Pancreas (tissue), 10 donors: Measurements from ENCODE around the gene ARL6IP4. TPM values are rescaled to one million over a fixed set of nuclear protein-coding genes. Genes with fewer than 3 reads are reported as not detected.

Source experiments
- ATAC-seq, 4 donors: fragments of 200-7000 bp; cut with Tn5 transposase; one replicate each; pipeline versions ENCODE4 v1.8.0 to v1.9.1; 2020; ENCODE audit warnings: mild to moderate bottlenecking in 4 of 4, moderate library complexity in 4 of 4
- DNase-seq, 6 donors: peaks; one replicate each; pipeline ENCODE4 v3.0.0-alpha.2; 2020
- FAIRE-seq: peaks from 2 replicates; lab custom pipeline; 2012; peaks lifted over from hg19 to GRCh38; lab: Jason Lieb, UNC
- H3K27ac ChIP-seq, 4 donors: fragments of 200-600 bp; sonication (generic); 1 replicate in 3 of 4; 2 replicates in 1 of 4; pipeline versions ENCODE4 v1.5.0 to v1.8.0; 2020
- H3K27me3 ChIP-seq, 4 donors: fragments of 200-600 bp; one replicate each; pipeline ENCODE4 v1.8.0; 2021
- H3K36me3 ChIP-seq, 3 donors: fragments of 200-600 bp; sonication (generic) in 1 of 3; one replicate each; pipeline versions ENCODE4 v1.5.0 to v1.8.0; 2020 to 2021
- H3K4me1 ChIP-seq, 3 donors: fragments of 200-600 bp; one replicate each; pipeline ENCODE4 v1.8.0; 2021
- H3K4me3 ChIP-seq, 4 donors: fragments of 200-600 bp; sonication (generic) in 2 of 4; one replicate each; pipeline versions ENCODE4 v1.5.0 to v1.8.0; 2020 to 2021
- H3K9me3 ChIP-seq, 4 donors: fragments of 200-600 bp; one replicate each; pipeline ENCODE4 v1.8.0; 2021
- CTCF ChIP-seq, 4 donors: fragments of 200-600 bp; sonication (generic) in 3 of 4; IDR thresholded peaks; one replicate each; pipeline versions ENCODE4 v1.5.0 to v1.8.0; 2021; ENCODE audit warnings: antibody characterized with exemption in 4 of 4
- WGBS, 2 donors: extraction: QIAGEN DNeasy Blood & Tissue Kit; methylation state at CpG; one replicate each; pipeline ENCODE4 v1.1.7; 2013; 5-methylcytosine and 5-hydroxymethylcytosine counted together
- intact Hi-C, 3 donors: fragments of 100-400 bp; cut with DNase I; formaldehyde crosslinking; loops; one replicate each; pipeline versions ENCODE4 v1.11.1 to v1.14.2; 2022
- polyA plus RNA-seq, 2 donors: library from polyadenylated mRNA; stranded (reverse); fragments of 200-250 nt; gene quantifications; one replicate each; pipeline ENCODE4 v1.2.3, GENCODE V29; 2013
- total RNA-seq, 6 donors: library from RNA; stranded (reverse); fragmentation: NEBNext Ultra II Directional in 4 of 6; extraction: Animal tissue kit (Norgen Biotek cat#: 25700) in 4 of 6; gene quantifications; one replicate each; pipeline versions ENCODE4 v1.2.1 to v1.2.4, GENCODE V29; 2021 to 2023
- donor health status: healthy with polysubstance abuse.
- donor health status: DM: no; HTN: no; CAD: no; lungs with moderate emphysema.
- donor health status: DM: no; HTN: no; CAD: no.
- donor health status: control.
- donor health status: control.
- donor health status: Bipolar disorder and iron deficiency.
- donor health status: DM: yes; HTN: yes; CAD: no.
- donor health status: DM: no; HTN: no; CAD: no.
- donor health status: DM: no; HTN: no; CAD: no.
- donor health status: DM: yes; HTN: yes; CAD: no.

The ARL6IP4 gene
- total RNA-seq (100 to 1,000 TPM in 4 of 6 donors, 10 to 100 TPM in 2; 85.3 to 129 (median 101) TPM), polyA plus RNA-seq (100 to 1,000 TPM; 281 to 296 TPM)

- Histone ChIP-seq H3K27ac (peak within 1 kb of the TSS; percentile 68 to 82 (median 76)), H3K36me3 (no peaks in the 10 kb centered on the region), H3K27me3 (no peaks in the 10 kb centered on the region), H3K9me3 (no peaks in the 10 kb centered on the region), H3K4me1 (peaks cover 18 to 64% (median 32%) of the 10 kb centered on the region in 3 donors), H3K4me3 (peak within 1 kb of the TSS; percentile 97 to 99 (median 98))
- FAIRE-seq (no peak), ATAC-seq (peak; percentile 76 to 83 (median 80)), DNase-seq (peak in 5 of 6 donors; percentile 46 to 90 (median 68))
- WGBS, 2 donors = 0% methylated on average over 78 to 96 of the region's 96 CpGs
- intact Hi-C loops = loop anchor here in 1 of 3 donors (10.0 kb wide), 1 partner anchor 254 kb away; the partner anchor contains the start of genes MPHOSPH9 and MTRFR
- TF ChIP-seq CTCF (IDR thresholded peaks at IDR 0.05) = no peak
Measured at GRCh38 chr12:122980183-122981035, at the start of gene ARL6IP4. Gene ARL6IP4 (plus strand): TSS chr12:122980681. CDS start chr12:122981140, 459 bp downstream.

- no peak for DNase-seq
- FAIRE-seq = no peak
- H3K36me3 ChIP-seq = no peaks in the 10 kb centered on the region
- WGBS, 2 donors = 96% methylated on average over 8 of the region's 8 CpGs
- H3K4me3 ChIP-seq = no peak overlapping the region
- no peak for TF ChIP-seq CTCF (IDR thresholded peaks at IDR 0.05)
- no peaks in the 10 kb centered on the region for H3K27me3 ChIP-seq
- ATAC-seq = no peak
- intact Hi-C loops = no loop called here
- no peaks in the 10 kb centered on the region for H3K9me3 ChIP-seq
- no peak overlapping the region for H3K27ac ChIP-seq
- H3K4me1 ChIP-seq = no peaks in the 10 kb centered on the region
Measured at GRCh38 chr12:122932207-122932606, 48.3 kb upstream of the ARL6IP4 start.

GRCh38 chr12:122934722-122935121 lies 45.8 kb upstream of the ARL6IP4 start:
- TF ChIP-seq CTCF (IDR thresholded peaks at IDR 0.05) = no peak
- FAIRE-seq = no peak
- no peaks in the 10 kb centered on the region for H3K4me1 ChIP-seq
- ATAC-seq = no peak
- no peaks in the 10 kb centered on the region for H3K9me3 ChIP-seq
- H3K27ac ChIP-seq = no peak overlapping the region
- no peak for DNase-seq
- H3K27me3 ChIP-seq = no peaks in the 10 kb centered on the region
- no peak overlapping the region for H3K4me3 ChIP-seq
- H3K36me3 ChIP-seq = no peaks in the 10 kb centered on the region
- intact Hi-C loops = no loop called here
- WGBS, 2 donors = 66 to 69% methylated on average over 3 of the region's 3 CpGs

- TF ChIP-seq CTCF (IDR thresholded peaks at IDR 0.05) = no peak
- no peaks in the 10 kb centered on the region for H3K36me3 ChIP-seq
- FAIRE-seq (no peak), ATAC-seq (no peak), DNase-seq (no peak)
- intact Hi-C loops = no loop called here
- no peaks in the 10 kb centered on the region for H3K27me3 ChIP-seq
- 94% methylated on average over 8 of the region's 8 CpGs for WGBS, 2 donors
- no peaks in the 10 kb centered on the region for H3K4me1 ChIP-seq
- no peaks in the 10 kb centered on the region for H3K9me3 ChIP-seq
- no peak overlapping the region for H3K27ac ChIP-seq
- no peak overlapping the region for H3K4me3 ChIP-seq
Measured at GRCh38 chr12:122935318-122935717, 45.2 kb upstream of the ARL6IP4 start.
